HCT116 (cell line): ENCODE results near the gene MATN3. TPM values are rescaled to one million over a fixed set of nuclear protein-coding genes. Genes with fewer than 3 reads are reported as not detected.

Source experiments
- ATAC-seq: fragments of 200-7000 bp; cut with Tn5 transposase; 2 replicates; pipeline ENCODE4 v1.9.1; 2020; ENCODE audit warnings: mild to moderate bottlenecking, moderate library complexity
- BruUV-seq: library from RNA; stranded (reverse); fragments of 400-500 nt; replicated peaks from 2 replicates; lab custom pipeline; 2021; lab: Mats Ljungman, UMichigan
- CTCF ChIA-PET: fragments of 300-600 bp; sonication (Branson Sonifier 250); formaldehyde crosslinking; loops from one replicate; lab custom pipeline; 2021; ENCODE audit warnings: antibody characterized with exemption; lab: Charles Lee
- POLR2A ChIA-PET: fragments of 300-600, 350-600 bp; sonication (Branson Sonifier 250); formaldehyde crosslinking; loops from one replicate; lab custom pipeline; 2021; ENCODE audit warnings: antibody characterized with exemption; lab: Charles Lee
- RAD21 ChIA-PET, 2 experiments: fragments of 300-600 bp; sonication (Branson Sonifier 250); formaldehyde crosslinking; loops; one replicate each; lab custom pipeline; 2023; ENCODE audit warnings: low total read pairs in 2 of 2; ENCODE audit not compliant: uncharacterized antibody in 2 of 2, unreplicated experiment in 2 of 2, low non-redundant PET in 1 of 2; lab: Charles Lee
- DNase-seq: peaks from one replicate; pipeline ENCODE4 v3.0.0-alpha.2; 2010; ENCODE audit warnings: low read depth, low spot score
- H2AFZ ChIP-seq: fragments of 200-600 bp; shearing (Covaris generic), sonication (generic); 2 replicates; pipeline ENCODE4 v1.6.1; 2017; ENCODE audit warnings: low read depth, mixed run types, mixed read lengths, antibody characterized with exemption, low read length; ENCODE audit not compliant: poor library complexity, severe bottlenecking
- H3K27ac ChIP-seq: 2 replicates; pipeline ENCODE4 v1.5.1; 2012; ENCODE audit warnings: low read depth, low read length
- H3K27me3 ChIP-seq: fragments of 200-600 bp; sonication (generic); 2 replicates; pipeline ENCODE4 v1.6.1; 2016; ENCODE audit warnings: mixed run types, low read length, mixed read lengths; ENCODE audit not compliant: insufficient read depth
- H3K36me3 ChIP-seq, 2 experiments: fragments of 200-500 bp in 1 of 2; fragments of 200-600 bp in 1 of 2; sonication (Bioruptor generic) in 1 of 2; sonication (generic) in 1 of 2; 2 replicates each; pipeline versions ENCODE4 v1.5.1 to v1.6.1; 2014 to 2016; ENCODE audit warnings: low read length in 2 of 2, inconsistent platforms in 1 of 2, mixed read lengths in 1 of 2, mixed run types in 1 of 2; ENCODE audit not compliant: insufficient read depth in 2 of 2, control insufficient read depth in 1 of 2
- H3K4me1 ChIP-seq, 2 experiments: fragments of 200-600 bp in 1 of 2; sonication (generic) in 1 of 2; 2 replicates each; pipeline versions ENCODE4 v1.5.1 to v1.6.1; 2012 to 2017; ENCODE audit warnings: low read length in 2 of 2, inconsistent platforms in 1 of 2, mild to moderate bottlenecking in 1 of 2, mixed read lengths in 1 of 2, mixed run types in 1 of 2, moderate library complexity in 1 of 2; ENCODE audit not compliant: insufficient read depth in 2 of 2, control insufficient read depth in 1 of 2
- H3K4me2 ChIP-seq: fragments of 200-600 bp; sonication (generic); 2 replicates; pipeline ENCODE4 v1.6.1; 2017; ENCODE audit warnings: mixed run types, low read length, mixed read lengths
- H3K4me3 ChIP-seq, 2 experiments: fragments of 200-600 bp in 1 of 2; sonication (generic) in 1 of 2; replicated peaks in 1 of 2; 2 replicates each; pipeline ENCODE4 v1.5.1; 2011 to 2016; ENCODE audit warnings: low read length in 2 of 2, control low read depth in 1 of 2, low read depth in 1 of 2, mild to moderate bottlenecking in 1 of 2, mixed read lengths in 1 of 2, mixed run types in 1 of 2
- H3K79me2 ChIP-seq: fragments of 200-600 bp; sonication (generic); 2 replicates; pipeline ENCODE4 v1.6.1; 2017; ENCODE audit warnings: mild to moderate bottlenecking, mixed run types, low read length, moderate library complexity, mixed read lengths; ENCODE audit not compliant: insufficient read depth
- H3K9ac ChIP-seq: fragments of 200-600 bp; sonication (generic); 2 replicates; pipeline ENCODE4 v1.6.1; 2016; ENCODE audit warnings: low read length, mixed read lengths
- H3K9me2 ChIP-seq: fragments of 200-600 bp; sonication (generic), shearing (Covaris generic); 2 replicates; pipeline ENCODE4 v1.6.1; 2017; ENCODE audit warnings: mixed run types, mild to moderate bottlenecking, moderate library complexity; ENCODE audit not compliant: insufficient read depth
- H3K9me3 ChIP-seq, 2 experiments: fragments of 200-500 bp in 1 of 2; fragments of 200-600 bp in 1 of 2; sonication (Bioruptor generic) in 1 of 2; sonication (generic) in 1 of 2; 2 replicates each; pipeline ENCODE4 v1.6.1; 2014 to 2017; ENCODE audit warnings: low read length in 2 of 2, mixed read lengths in 2 of 2, inconsistent platforms in 1 of 2, low read depth in 1 of 2, mild to moderate bottlenecking in 1 of 2, mixed run types in 1 of 2, moderate library complexity in 1 of 2; ENCODE audit not compliant: control insufficient read depth in 1 of 2, insufficient read depth in 1 of 2
- H4K20me1 ChIP-seq: fragments of 200-600 bp; sonication (generic), shearing (Covaris generic); 2 replicates; pipeline ENCODE4 v1.6.1; 2017; ENCODE audit warnings: mixed run types, mild to moderate bottlenecking, moderate library complexity; ENCODE audit not compliant: insufficient read depth
- CTCF ChIP-seq, 3 experiments: fragments of 200-600 bp in 1 of 3; sonication (generic) in 1 of 3; IDR thresholded peaks in 2 of 3; conservative IDR thresholded peaks in 1 of 3; 2 replicates each; pipeline ENCODE4 v1.5.1; 2012 to 2017; ENCODE audit warnings: low read depth in 2 of 3, low read length in 2 of 3, antibody characterized with exemption in 1 of 3, borderline replicate concordance in 1 of 3, control low read depth in 1 of 3, mild to moderate bottlenecking in 1 of 3, mixed read lengths in 1 of 3, mixed run types in 1 of 3, moderate library complexity in 1 of 3; ENCODE audit not compliant: insufficient read depth in 1 of 3
- EGR1 ChIP-seq: IDR thresholded peaks from 2 replicates; pipeline ENCODE4 v1.6.1; 2012; ENCODE audit warnings: low read depth
- EZH2 ChIP-seq: fragments of 200-600 bp; sonication (generic); IDR thresholded peaks from 2 replicates; pipeline ENCODE4 v1.6.1; 2017; ENCODE audit warnings: antibody characterized with exemption, mixed run types
- POLR2A ChIP-seq: IDR thresholded peaks from 2 replicates; pipeline ENCODE4 v1.7.0; 2011; ENCODE audit warnings: borderline replicate concordance; ENCODE audit not compliant: insufficient read depth, insufficient read length; ENCODE audit errors: extremely low read depth
- RAD21 ChIP-seq: IDR thresholded peaks from 2 replicates; pipeline ENCODE4 v1.6.1; 2012; ENCODE audit warnings: low read depth, mild to moderate bottlenecking
- SIN3A ChIP-seq: IDR thresholded peaks from 2 replicates; pipeline ENCODE4 v1.6.1; 2012; ENCODE audit warnings: low read depth
- SP1 ChIP-seq: IDR thresholded peaks from 2 replicates; pipeline ENCODE4 v1.6.1; 2012; ENCODE audit warnings: low read depth
- SRF ChIP-seq: IDR thresholded peaks from 2 replicates; pipeline ENCODE4 v1.6.1; 2012; ENCODE audit warnings: low read depth
- TCF7L2 ChIP-seq: IDR thresholded peaks from 2 replicates; pipeline ENCODE4 v1.7.0; 2011; ENCODE audit warnings: borderline replicate concordance, inconsistent platforms; ENCODE audit not compliant: insufficient read depth, insufficient read length; ENCODE audit errors: extremely low read depth
- ZFX ChIP-seq: fragments of 450-650 bp; IDR thresholded peaks from 2 replicates; pipeline ENCODE4 v1.6.1; 2017
- intact Hi-C: fragments of 100-400 bp; cut with micrococcal nuclease; formaldehyde crosslinking; loops from 2 replicates; pipeline ENCODE4 v1.10.0; 2022
- total RNA-seq: library from RNA; stranded (reverse); gene quantifications from one replicate; pipeline ENCODE4 v1.2.1, GENCODE V29; 2021; ENCODE audit not compliant: unreplicated experiment
- TF ChIP-seq, protein P1 (sequence below): IDR thresholded peaks from 2 replicates; pipeline ENCODE4 v1.6.1; 2012
- TF ChIP-seq, protein P2 (sequence below): IDR thresholded peaks from 2 replicates; pipeline ENCODE4 v1.6.1; 2011; ENCODE audit warnings: mild to moderate bottlenecking, low read length, moderate library complexity; ENCODE audit not compliant: insufficient replicate concordance; ENCODE audit errors: extremely low read depth

The MATN3 gene
- total RNA-seq, 1 experiment from 2014 or later: not detected

DNA sequence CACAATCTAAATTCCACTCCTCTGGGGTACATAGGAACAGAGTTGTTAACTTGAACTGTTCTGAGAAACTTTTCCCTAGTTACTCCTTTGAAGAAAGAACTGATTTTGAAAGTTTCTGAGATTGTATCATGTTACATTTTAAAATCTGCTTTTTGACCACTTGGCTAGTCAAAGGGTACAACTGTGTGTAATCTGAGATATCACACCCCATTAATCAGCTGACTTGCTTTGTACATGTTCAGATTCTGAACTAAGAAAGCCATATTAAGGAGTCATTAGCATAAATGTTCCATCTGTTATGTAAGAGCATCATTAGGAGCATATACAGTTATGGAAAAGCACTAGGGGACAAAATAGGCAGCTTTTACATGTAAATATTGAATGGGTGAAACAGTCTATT, 18.7 kb downstream of the MATN3 start:
- peaks cover 2 to 14% of the 10 kb centered on the region in 2 experiments; a peak in 3 of 4 replicates for H3K4me1 ChIP-seq
- H3K27me3 ChIP-seq: no peaks in the 10 kb centered on the region
- no peak for ATAC-seq
- H3K4me3 ChIP-seq: no peak overlapping the region
- no peak overlapping the region for H3K27ac ChIP-seq
- no peaks in the 10 kb centered on the region for H4K20me1 ChIP-seq
- H3K4me2 ChIP-seq: no peak overlapping the region
- POLR2A ChIA-PET: no interaction called here
- TF ChIP-seq SRF: no peak
- TF ChIP-seq, protein P1, sequence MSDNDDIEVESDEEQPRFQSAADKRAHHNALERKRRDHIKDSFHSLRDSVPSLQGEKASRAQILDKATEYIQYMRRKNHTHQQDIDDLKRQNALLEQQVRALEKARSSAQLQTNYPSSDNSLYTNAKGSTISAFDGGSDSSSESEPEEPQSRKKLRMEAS: no peak
- TF ChIP-seq, all 23 proteins: peak for 0
- no peak for DNase-seq
- intact Hi-C loops: no loop called here
- Histone ChIP-seq H3K79me2 (peaks cover 10% of the 10 kb centered on the region), H3K9me2 (no peaks in the 10 kb centered on the region), H3K36me3 (no peaks in the 10 kb centered on the region), H3K9me3 (no peaks in the 10 kb centered on the region), H2AFZ (no peak overlapping the region), H3K9ac (no peak overlapping the region)
- ChIA-PET CTCF (no interaction called here), RAD21 (no interaction called here)
- no TSS peak for BruUV-seq

DNA sequence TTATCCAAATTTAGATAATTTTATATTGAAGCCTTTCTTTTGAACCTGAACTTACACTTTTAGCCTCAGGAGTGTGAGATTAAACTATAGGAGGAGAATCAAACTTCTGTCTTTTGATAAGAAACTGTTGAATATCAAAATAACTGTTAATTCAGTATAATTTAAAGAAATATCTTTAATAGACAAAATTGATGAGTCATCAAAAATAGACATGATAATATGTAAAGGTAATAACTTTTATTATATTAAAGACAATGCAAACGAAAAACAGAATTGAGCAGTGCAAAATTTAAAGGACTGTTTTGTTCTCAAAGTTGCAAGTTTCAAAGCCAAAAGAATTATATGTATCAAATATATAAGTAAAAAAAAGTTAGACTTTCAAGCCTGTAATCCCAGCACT, 20.6 kb downstream of the MATN3 start:
- H4K20me1 ChIP-seq: no peaks in the 10 kb centered on the region
- peaks cover 17% of the 10 kb centered on the region for H3K79me2 ChIP-seq
- DNase-seq (no peak), ATAC-seq (no peak)
- no peaks in the 10 kb centered on the region for H3K36me3 ChIP-seq
- ChIA-PET RAD21 (no interaction called here), CTCF (interaction anchor here (1.0 kb wide), 1 partner anchor 23 kb away, joined by 3 read pairs; no protein-coding TSS in a partner anchor), POLR2A (no interaction called here)
- no TSS peak for BruUV-seq
- H3K27me3 ChIP-seq: no peaks in the 10 kb centered on the region
- peak overlapping the region; percentile 30 for H2AFZ ChIP-seq
- H3K9ac ChIP-seq: no peak overlapping the region
- H3K9me2 ChIP-seq: no peaks in the 10 kb centered on the region
- H3K4me1 ChIP-seq: peaks cover 3 to 17% of the 10 kb centered on the region in 2 experiments; a peak in 3 of 4 replicates
- no peak overlapping the region for H3K4me2 ChIP-seq
- no peak overlapping the region for H3K27ac ChIP-seq
- no peak overlapping the region for H3K4me3 ChIP-seq
- intact Hi-C loops: no loop called here
- no peaks in the 10 kb centered on the region for H3K9me3 ChIP-seq
- TF ChIP-seq EGR1 (no peak), EZH2 (no peak), TCF7L2 (no peak), POLR2A (no peak), SP1 (no peak), RAD21 (no peak), SRF (no peak), ZFX (no peak), CTCF (IDR thresholded peaks at IDR 0.05 in 2 of 3, conservative IDR thresholded peaks at IDR 0.05 in 1 of 3; ENCODE audit: borderline replicate concordance in 1 of 3, insufficient read depth in 1 of 3, low read depth in 2 of 3, low read length in 2 of 3) (no peak), SIN3A (no peak)
- TF ChIP-seq, protein P1: no peak
- TF ChIP-seq, protein P2, sequence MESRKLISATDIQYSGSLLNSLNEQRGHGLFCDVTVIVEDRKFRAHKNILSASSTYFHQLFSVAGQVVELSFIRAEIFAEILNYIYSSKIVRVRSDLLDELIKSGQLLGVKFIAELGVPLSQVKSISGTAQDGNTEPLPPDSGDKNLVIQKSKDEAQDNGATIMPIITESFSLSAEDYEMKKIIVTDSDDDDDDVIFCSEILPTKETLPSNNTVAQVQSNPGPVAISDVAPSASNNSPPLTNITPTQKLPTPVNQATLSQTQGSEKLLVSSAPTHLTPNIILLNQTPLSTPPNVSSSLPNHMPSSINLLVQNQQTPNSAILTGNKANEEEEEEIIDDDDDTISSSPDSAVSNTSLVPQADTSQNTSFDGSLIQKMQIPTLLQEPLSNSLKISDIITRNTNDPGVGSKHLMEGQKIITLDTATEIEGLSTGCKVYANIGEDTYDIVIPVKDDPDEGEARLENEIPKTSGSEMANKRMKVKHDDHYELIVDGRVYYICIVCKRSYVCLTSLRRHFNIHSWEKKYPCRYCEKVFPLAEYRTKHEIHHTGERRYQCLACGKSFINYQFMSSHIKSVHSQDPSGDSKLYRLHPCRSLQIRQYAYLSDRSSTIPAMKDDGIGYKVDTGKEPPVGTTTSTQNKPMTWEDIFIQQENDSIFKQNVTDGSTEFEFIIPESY: no peak
